OCI-LY3 (cell line): Measurements from ENCODE around the gene PTPN1.

Source experiments
- CTCF ChIP-seq: fragments of 200-600, 300-600 bp; sonication (generic); IDR thresholded peaks from 2 replicates; pipeline ENCODE4 v1.5.1; 2014; ENCODE audit warnings: antibody characterized with exemption, low read length, low read depth
- EZH2phosphoT487 ChIP-seq: fragments of 200-600 bp; shearing (Covaris generic); IDR thresholded peaks from 2 replicates; pipeline ENCODE4 v1.6.1; 2018; ENCODE audit warnings: antibody characterized with exemption, mixed run types, low read depth

DNA sequence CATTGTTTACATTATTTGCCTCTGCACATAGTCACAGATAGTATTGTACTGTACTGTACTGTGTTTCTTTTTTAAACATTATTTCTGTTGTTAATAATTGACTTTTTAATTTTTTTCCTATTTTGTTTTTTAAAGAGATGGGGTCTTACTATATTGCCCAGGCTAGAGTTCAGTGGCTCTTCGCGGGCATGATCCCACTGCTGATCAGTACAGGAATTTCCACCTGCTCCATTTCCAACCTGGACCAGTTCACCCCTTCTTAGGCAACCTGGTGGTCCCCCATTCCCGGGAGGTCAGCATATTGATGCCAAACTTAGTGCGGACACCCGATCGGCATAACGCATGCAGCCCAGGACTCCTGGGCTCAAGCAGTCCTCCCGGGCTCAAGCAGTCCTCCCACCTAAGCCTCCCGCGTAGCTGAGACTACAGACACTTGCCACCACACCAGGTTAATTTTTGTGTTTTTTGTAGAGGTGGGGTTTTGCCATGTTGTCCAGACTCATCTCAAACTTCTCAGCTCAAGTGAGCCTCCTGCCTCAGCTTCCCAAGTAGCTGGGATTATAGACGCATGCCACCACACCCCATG lies 47.5 kb downstream of the PTPN1 start:
- no peak for TF ChIP-seq CTCF
- no peak for TF ChIP-seq EZH2phosphoT487
